B cell (primary cell): ENCODE measurements around the gene MBOAT1. TPM values are rescaled to one million over a fixed set of nuclear protein-coding genes. Genes with fewer than 3 reads are reported as not detected.

Source experiments
- ATAC-seq: fragments of 200-7000 bp; cut with Tn5 transposase; one replicate; pipeline ENCODE4 v1.10.0; 2021; ENCODE audit warnings: low read depth, mild to moderate bottlenecking, moderate number of reproducible peaks, moderate library complexity
- CTCF ChIA-PET: fragments of 350-600 bp; sonication (Branson Sonifier 250); formaldehyde crosslinking; loops from one replicate; lab custom pipeline; 2021; ENCODE audit warnings: antibody characterized with exemption, inconsistent platforms; lab: Charles Lee
- POLR2A ChIA-PET: fragments of 350-600 bp; sonication (Branson Sonifier 250); formaldehyde crosslinking; loops from one replicate; lab custom pipeline; 2021; ENCODE audit warnings: antibody characterized with exemption; lab: Charles Lee
- DNase-seq: peaks from one replicate; pipeline ENCODE4 v3.0.0; 2013
- H2AFZ ChIP-seq: 2 replicates; pipeline ENCODE4 v1.6.1; 2012; ENCODE audit warnings: mild to moderate bottlenecking, low read depth, low read length; ENCODE audit not compliant: insufficient read depth, poor library complexity, severe bottlenecking
- H3K27ac ChIP-seq, 2 donors: 1 replicate in 1 of 2; 2 replicates in 1 of 2; pipeline ENCODE4 v1.5.1; 2012 to 2013; ENCODE audit warnings: low read length in 2 of 2, mild to moderate bottlenecking in 2 of 2, moderate library complexity in 1 of 2
- H3K27me3 ChIP-seq, 4 experiments: fragments of 200-600 bp in 1 of 4; sonication (generic) in 1 of 4; replicated peaks in 1 of 4; 1 replicate in 2 of 4; 2 replicates in 2 of 4; pipeline versions ENCODE4 v1.6.1 to v1.7.0; 2013 to 2016; ENCODE audit warnings: low read length in 3 of 4, mild to moderate bottlenecking in 2 of 4, mixed read lengths in 1 of 4, moderate library complexity in 1 of 4; ENCODE audit not compliant: insufficient read depth in 4 of 4, control insufficient read depth in 3 of 4; ENCODE audit errors: control extremely low read depth in 1 of 4
- H3K36me3 ChIP-seq, 2 experiments: replicated peaks in 1 of 2; 1 replicate in 1 of 2; 2 replicates in 1 of 2; pipeline versions ENCODE4 v1.6.1 to v1.7.1; 2013; ENCODE audit warnings: low read length in 1 of 2; ENCODE audit not compliant: insufficient read depth in 2 of 2, control insufficient read depth in 1 of 2; ENCODE audit errors: control extremely low read depth in 1 of 2, extremely low read depth in 1 of 2
- H3K4me1 ChIP-seq, 2 donors: fragments of 200-600 bp in 1 of 2; sonication (generic) in 1 of 2; 1 replicate in 1 of 2; 2 replicates in 1 of 2; pipeline versions ENCODE4 v1.5.1 to v1.6.1; 2013 to 2017; ENCODE audit warnings: low read length in 2 of 2; ENCODE audit not compliant: control insufficient read depth in 2 of 2, insufficient read depth in 2 of 2
- H3K4me2 ChIP-seq: replicated peaks from 2 replicates; pipeline ENCODE3; 2012; ENCODE audit warnings: mild to moderate bottlenecking, low read depth, low read length; ENCODE audit not compliant: poor library complexity, severe bottlenecking
- H3K4me3 ChIP-seq, 5 experiments: fragments of 200-600 bp in 1 of 5; sonication (generic) in 1 of 5; 1 replicate in 3 of 5; 2 replicates in 2 of 5; pipeline versions ENCODE4 v1.5.1 to v1.7.0; 2011 to 2016; ENCODE audit warnings: low read length in 4 of 5, mild to moderate bottlenecking in 4 of 5, low read depth in 2 of 5, control low read depth in 1 of 5, moderate library complexity in 1 of 5; ENCODE audit not compliant: insufficient read depth in 1 of 5; ENCODE audit errors: control extremely low read depth in 1 of 5, extremely low read depth in 1 of 5
- H3K79me2 ChIP-seq: fragments of 200-600 bp; sonication (generic); one replicate; pipeline ENCODE4 v1.6.0; 2016; ENCODE audit warnings: low read length; ENCODE audit not compliant: control insufficient read depth, insufficient read depth
- H3K9ac ChIP-seq: fragments of 200-600 bp; sonication (generic); 2 replicates; pipeline ENCODE4 v1.6.1; 2017; ENCODE audit warnings: mild to moderate bottlenecking, low read length, moderate library complexity
- H3K9me3 ChIP-seq, 3 donors: one replicate each; pipeline versions ENCODE4 v1.6.1 to v1.7.1; 2013; ENCODE audit warnings: low read length in 2 of 3; ENCODE audit not compliant: control insufficient read depth in 2 of 3, insufficient read depth in 1 of 3; ENCODE audit errors: control extremely low read depth in 1 of 3
- H4K20me1 ChIP-seq: 2 replicates; pipeline ENCODE4 v1.6.0; 2012; ENCODE audit warnings: mild to moderate bottlenecking, low read length; ENCODE audit not compliant: insufficient read depth, control insufficient read depth, poor library complexity, severe bottlenecking
- H3K27ac Mint-ChIP-seq: one replicate; pipeline ENCODE4 v1.8.0; 2021; ENCODE audit warnings: mixed read lengths
- H3K27me3 Mint-ChIP-seq: one replicate; pipeline ENCODE4 v1.8.0; 2021; ENCODE audit warnings: mixed read lengths
- H3K4me1 Mint-ChIP-seq: one replicate; pipeline ENCODE4 v1.8.0; 2021; ENCODE audit warnings: mixed read lengths
- H3K4me3 Mint-ChIP-seq: one replicate; pipeline ENCODE4 v1.8.0; 2021; ENCODE audit warnings: mixed read lengths
- H3K9me3 Mint-ChIP-seq: one replicate; pipeline ENCODE4 v1.8.0; 2022; ENCODE audit warnings: mixed read lengths; ENCODE audit not compliant: insufficient read depth
- EZH2 ChIP-seq: IDR thresholded peaks from 2 replicates; pipeline ENCODE4 v1.6.1; 2012; ENCODE audit warnings: borderline replicate concordance, low read depth, mild to moderate bottlenecking, moderate library complexity, low read length; ENCODE audit not compliant: insufficient read depth, poor library complexity, severe bottlenecking
- WGBS: methylation state at CpG from one replicate; pipeline ENCODE4 v1.1.5; 2013; ENCODE audit warnings: missing lambda C conversion rate; ENCODE audit not compliant: insufficient coverage; 5-methylcytosine and 5-hydroxymethylcytosine counted together
- intact Hi-C: fragments of 100-400 bp; cut with micrococcal nuclease; formaldehyde crosslinking; loops from one replicate; pipeline ENCODE4 v1.10.0; 2022
- polyA plus RNA-seq: library from polyadenylated mRNA; depleted of rRNA; stranded (reverse); fragments of >200 nt; gene quantifications from 2 replicates; pipeline ENCODE4 v1.2.3, GENCODE V29; 2012
- total RNA-seq, 2 donors: library from RNA; stranded (reverse); fragments of 120-200 nt in 1 of 2; gene quantifications; 1 replicate in 1 of 2; 2 replicates in 1 of 2; pipeline versions ENCODE4 v1.2.3 to v1.2.4, GENCODE V29; 2013 to 2022
- TF ChIP-seq, protein P1 (sequence below): fragments of 200-600 bp; IDR thresholded peaks from one replicate; pipeline ENCODE4 v1.8.0; 2022; ENCODE audit warnings: antibody characterized with exemption, mild to moderate bottlenecking

The MBOAT1 gene
- total and polyA plus RNA-seq, 2 donors (not counting 1 experiment from before 2014, with no cell fraction given): 5.4 to 8.1 TPM

GRCh38 chr6:20172842-20173456, 39.3 kb downstream of the MBOAT1 start:
- ChIA-PET POLR2A (no interaction called here), CTCF (no interaction called here)
- Histone ChIP-seq H2AFZ (no peak overlapping the region), H3K4me2 (no peak overlapping the region), H3K9me3 (no peaks in the 10 kb centered on the region), H3K27me3 (no peaks in the 10 kb centered on the region), H3K79me2 (no peaks in the 10 kb centered on the region), H3K4me3 (no peak overlapping the region), H3K4me1 (peaks cover 9 to 11% of the 10 kb centered on the region in 2 donors), H3K9ac (no peak overlapping the region), H3K36me3 (no peaks in the 10 kb centered on the region), H4K20me1 (no peaks in the 10 kb centered on the region), H3K27ac (no peak overlapping the region)
- intact Hi-C loops: no loop called here
- Mint-ChIP-seq H3K9me3 (no peaks in the 10 kb centered on the region), H3K4me3 (no peak overlapping the region), H3K27me3 (no peaks in the 10 kb centered on the region), H3K4me1 (peaks cover 17% of the 10 kb centered on the region), H3K27ac (no peak overlapping the region)
- TF ChIP-seq, protein P1, sequence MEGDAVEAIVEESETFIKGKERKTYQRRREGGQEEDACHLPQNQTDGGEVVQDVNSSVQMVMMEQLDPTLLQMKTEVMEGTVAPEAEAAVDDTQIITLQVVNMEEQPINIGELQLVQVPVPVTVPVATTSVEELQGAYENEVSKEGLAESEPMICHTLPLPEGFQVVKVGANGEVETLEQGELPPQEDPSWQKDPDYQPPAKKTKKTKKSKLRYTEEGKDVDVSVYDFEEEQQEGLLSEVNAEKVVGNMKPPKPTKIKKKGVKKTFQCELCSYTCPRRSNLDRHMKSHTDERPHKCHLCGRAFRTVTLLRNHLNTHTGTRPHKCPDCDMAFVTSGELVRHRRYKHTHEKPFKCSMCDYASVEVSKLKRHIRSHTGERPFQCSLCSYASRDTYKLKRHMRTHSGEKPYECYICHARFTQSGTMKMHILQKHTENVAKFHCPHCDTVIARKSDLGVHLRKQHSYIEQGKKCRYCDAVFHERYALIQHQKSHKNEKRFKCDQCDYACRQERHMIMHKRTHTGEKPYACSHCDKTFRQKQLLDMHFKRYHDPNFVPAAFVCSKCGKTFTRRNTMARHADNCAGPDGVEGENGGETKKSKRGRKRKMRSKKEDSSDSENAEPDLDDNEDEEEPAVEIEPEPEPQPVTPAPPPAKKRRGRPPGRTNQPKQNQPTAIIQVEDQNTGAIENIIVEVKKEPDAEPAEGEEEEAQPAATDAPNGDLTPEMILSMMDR: no peak
- TF ChIP-seq EZH2: no peak
- no CpG with 5 or more reads among the region's 3 CpGs for WGBS
- DNase-seq (no peak), ATAC-seq (no peak)

DNA sequence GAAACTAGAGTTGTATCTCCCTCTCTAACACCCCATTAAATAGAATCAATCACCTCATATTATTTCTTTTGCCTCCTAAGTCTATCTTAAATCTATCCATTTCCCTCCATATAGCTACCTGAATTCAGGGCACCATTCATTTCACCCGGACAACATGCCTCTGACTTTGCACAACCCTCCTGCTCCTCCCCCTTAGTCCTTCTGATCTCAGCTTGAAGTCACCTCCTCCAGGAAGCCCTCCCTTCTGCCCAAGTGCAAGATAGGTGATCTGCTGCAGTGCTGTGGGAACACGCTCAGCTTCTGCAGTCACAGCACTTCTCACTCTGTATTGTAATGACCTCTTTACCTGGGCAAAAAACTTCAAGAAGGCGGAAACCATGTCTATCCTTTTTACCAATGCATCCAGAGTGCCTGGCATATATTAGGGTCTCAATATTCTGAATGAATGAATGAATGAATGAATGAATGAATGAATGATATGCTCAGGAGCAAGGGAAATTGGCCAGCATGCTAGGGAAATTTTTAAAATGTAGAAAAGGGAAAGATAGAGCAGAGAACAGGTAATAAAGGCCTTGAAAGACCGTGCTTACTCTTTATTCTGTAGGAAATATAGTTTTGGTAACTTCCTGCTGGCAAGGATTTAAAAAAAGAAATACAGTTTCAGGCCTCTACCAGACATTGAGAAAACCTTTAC, 41.7 kb downstream of the MBOAT1 start:
- ChIA-PET POLR2A (no interaction called here), CTCF (no interaction called here)
- DNase-seq (no peak), ATAC-seq (no peak)
- Mint-ChIP-seq H3K27me3 (no peaks in the 10 kb centered on the region), H3K4me3 (no peak overlapping the region), H3K27ac (no peak overlapping the region), H3K9me3 (no peaks in the 10 kb centered on the region), H3K4me1 (peaks cover 17% of the 10 kb centered on the region)
- Histone ChIP-seq H3K9me3 (peaks cover 0 to 3% (median 0%) of the 10 kb centered on the region in 3 donors), H3K79me2 (no peaks in the 10 kb centered on the region), H3K36me3 (no peaks in the 10 kb centered on the region), H2AFZ (no peak overlapping the region), H4K20me1 (no peaks in the 10 kb centered on the region), H3K27ac (no peak overlapping the region), H3K27me3 (no peaks in the 10 kb centered on the region), H3K4me2 (no peak overlapping the region), H3K4me3 (no peak overlapping the region), H3K4me1 (peaks cover 9 to 11% of the 10 kb centered on the region in 2 donors), H3K9ac (no peak overlapping the region)
- 86% methylated on average over 1 of the region's 4 CpGs for WGBS
- intact Hi-C loops: no loop called here
- TF ChIP-seq EZH2: no peak
- TF ChIP-seq, protein P1: no peak
